Psoas muscle (tissue), 8 donors: ENCODE data around the gene ACVR1. TPM values are rescaled to one million over a fixed set of nuclear protein-coding genes. Genes with fewer than 3 reads are reported as not detected.

Experiments used
- ATAC-seq, 4 donors: fragments of 200-7000 bp; cut with Tn5 transposase; one replicate each; pipeline ENCODE4 v1.9.1; 2020; ENCODE audit warnings: moderate library complexity in 3 of 4, mild to moderate bottlenecking in 2 of 4
- DNase-seq, 2 donors: peaks; one replicate each; pipeline ENCODE4 v3.0.0-alpha.2; 2020
- H3K27ac ChIP-seq: fragments of 200-600 bp; one replicate; pipeline ENCODE4 v1.8.0; 2022
- H3K27me3 ChIP-seq, 3 donors: fragments of 200-600 bp in 1 of 3; one replicate each; pipeline versions ENCODE4 v1.6.1 to v1.8.0; 2013 to 2022; ENCODE audit warnings: low read length in 2 of 3, mild to moderate bottlenecking in 2 of 3, moderate library complexity in 1 of 3; ENCODE audit not compliant: insufficient read depth in 3 of 3
- H3K36me3 ChIP-seq, 2 donors: fragments of 200-600 bp in 1 of 2; one replicate each; pipeline versions ENCODE4 v1.6.1 to v1.8.0; 2013 to 2022; ENCODE audit warnings: low read depth in 1 of 2, mild to moderate bottlenecking in 1 of 2, moderate library complexity in 1 of 2; ENCODE audit not compliant: insufficient read depth in 1 of 2
- H3K4me1 ChIP-seq: fragments of 200-600 bp; one replicate; pipeline ENCODE4 v1.8.0; 2022
- H3K4me3 ChIP-seq: fragments of 200-600 bp; one replicate; pipeline ENCODE4 v1.8.0; 2022; ENCODE audit warnings: mild to moderate bottlenecking
- H3K9me3 ChIP-seq: fragments of 200-600 bp; one replicate; pipeline ENCODE4 v1.8.0; 2022
- WGBS, 3 donors: extraction: QIAGEN DNeasy Blood & Tissue Kit; methylation state at CpG; one replicate each; pipeline versions ENCODE4 v1.1.6 to v1.1.7; 2013; 5-methylcytosine and 5-hydroxymethylcytosine counted together
- intact Hi-C, 2 donors: fragments of 100-400 bp; cut with DNase I; formaldehyde crosslinking; loops; one replicate each; pipeline versions ENCODE4 v1.11.0 to v1.14.2; 2022
- polyA plus RNA-seq, 3 donors: library from polyadenylated mRNA; stranded (reverse); fragments of 200-250 nt; gene quantifications; one replicate each; pipeline ENCODE4 v1.2.3, GENCODE V29; 2013
- total RNA-seq, 4 donors: library from RNA; stranded (reverse); fragmentation: NEBNext Ultra II Directional in 2 of 4; extraction: Animal tissue kit (Norgen Biotek cat#: 25700) in 2 of 4; gene quantifications; one replicate each; pipeline versions ENCODE4 v1.2.1 to v1.2.4, GENCODE V29; 2021 to 2023
- TF ChIP-seq, protein P1 (sequence below): fragments of 200-600 bp; IDR thresholded peaks from one replicate; pipeline ENCODE4 v1.8.0; 2022; ENCODE audit warnings: antibody characterized with exemption
- donor health status: healthy with polysubstance abuse.
- donor health status: DM: no; HTN: no; CAD: no; lungs with moderate emphysema.
- donor health status: Bipolar disorder and iron deficiency.
- donor health status: healthy.
- donor health status: DM: yes; HTN: yes; CAD: no.
- donor health status: DM: no; HTN: no; CAD: no.
- donor health status: DM: no; HTN: no; CAD: no.
- donor health status: DM: yes; HTN: yes; CAD: no.

The ACVR1 gene
- total and polyA plus RNA-seq, 7 donors, result 9.5 to 28.0 (median 24.1) TPM

DNA sequence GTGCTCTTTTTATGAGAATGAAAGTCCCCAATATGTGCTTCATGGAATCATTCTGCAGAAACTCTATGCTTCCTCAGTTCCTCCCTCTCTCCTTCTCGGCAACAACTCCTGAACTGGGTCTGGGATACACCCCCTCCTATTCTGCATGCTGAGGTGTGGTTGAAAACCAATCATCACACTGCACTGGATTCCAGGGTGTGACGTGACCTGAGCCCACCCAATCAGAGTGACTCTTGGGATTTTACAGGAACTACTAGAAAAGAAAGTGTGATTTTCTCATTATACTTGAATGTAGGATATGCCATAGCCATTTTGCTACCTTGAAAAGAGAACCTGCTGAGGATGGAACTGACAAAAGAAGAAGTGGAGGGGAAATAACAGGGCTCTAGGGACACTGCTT is 36.3 kb downstream of the ACVR1 start:
- Histone ChIP-seq H3K27me3 (no peaks in the 10 kb centered on the region), H3K36me3 (no peaks in the 10 kb centered on the region), H3K4me3 (peak overlapping the region; percentile 15), H3K4me1 (peaks cover 80% of the 10 kb centered on the region), H3K9me3 (no peaks in the 10 kb centered on the region), H3K27ac (peak overlapping the region; percentile 94)
- no peak for DNase-seq
- TF ChIP-seq, protein P1, sequence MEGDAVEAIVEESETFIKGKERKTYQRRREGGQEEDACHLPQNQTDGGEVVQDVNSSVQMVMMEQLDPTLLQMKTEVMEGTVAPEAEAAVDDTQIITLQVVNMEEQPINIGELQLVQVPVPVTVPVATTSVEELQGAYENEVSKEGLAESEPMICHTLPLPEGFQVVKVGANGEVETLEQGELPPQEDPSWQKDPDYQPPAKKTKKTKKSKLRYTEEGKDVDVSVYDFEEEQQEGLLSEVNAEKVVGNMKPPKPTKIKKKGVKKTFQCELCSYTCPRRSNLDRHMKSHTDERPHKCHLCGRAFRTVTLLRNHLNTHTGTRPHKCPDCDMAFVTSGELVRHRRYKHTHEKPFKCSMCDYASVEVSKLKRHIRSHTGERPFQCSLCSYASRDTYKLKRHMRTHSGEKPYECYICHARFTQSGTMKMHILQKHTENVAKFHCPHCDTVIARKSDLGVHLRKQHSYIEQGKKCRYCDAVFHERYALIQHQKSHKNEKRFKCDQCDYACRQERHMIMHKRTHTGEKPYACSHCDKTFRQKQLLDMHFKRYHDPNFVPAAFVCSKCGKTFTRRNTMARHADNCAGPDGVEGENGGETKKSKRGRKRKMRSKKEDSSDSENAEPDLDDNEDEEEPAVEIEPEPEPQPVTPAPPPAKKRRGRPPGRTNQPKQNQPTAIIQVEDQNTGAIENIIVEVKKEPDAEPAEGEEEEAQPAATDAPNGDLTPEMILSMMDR, result no peak
- WGBS, 3 donors, result 50 to 74% (median 54%) methylated on average over 2 of the region's 2 CpGs
- no peak for ATAC-seq
- intact Hi-C loops, result loop anchor here (2.0 to 5.0 kb wide), 3 partner anchors 32 to 53 kb away; no protein-coding TSS in a partner anchor

DNA sequence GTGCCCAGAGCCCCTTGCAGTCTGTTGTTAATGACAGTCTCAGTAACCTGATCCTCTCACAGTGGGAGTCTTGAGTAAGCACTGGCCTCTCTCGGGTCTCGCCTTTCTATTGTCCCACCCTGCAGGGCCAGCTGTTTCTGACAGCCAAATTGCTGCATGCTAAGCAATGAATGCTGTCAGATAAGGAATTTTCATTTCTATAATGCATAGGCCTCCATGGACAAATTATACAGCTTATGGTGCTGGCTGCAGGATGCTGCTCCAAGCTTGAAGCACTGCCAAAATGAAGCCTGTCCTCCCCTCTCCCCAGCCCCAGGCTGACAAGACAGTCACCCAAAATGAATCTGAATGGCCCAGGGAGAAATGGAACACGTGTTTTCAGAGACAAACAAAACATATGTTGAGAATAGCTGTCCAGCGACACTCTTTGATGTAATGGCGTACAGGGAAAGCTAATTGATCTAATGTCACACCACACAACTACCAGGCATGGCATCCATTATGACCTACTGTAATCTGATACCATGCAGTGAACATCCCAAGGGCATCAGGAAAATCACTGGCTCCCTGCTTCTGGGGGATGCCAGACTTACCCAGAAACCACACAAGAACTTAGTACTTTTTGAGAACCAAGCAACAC is 36.8 kb downstream of the ACVR1 start:
- TF ChIP-seq, protein P1, result no peak
- Histone ChIP-seq H3K4me1 (peaks cover 77% of the 10 kb centered on the region), H3K36me3 (no peaks in the 10 kb centered on the region), H3K9me3 (no peaks in the 10 kb centered on the region), H3K4me3 (peak overlapping the region; percentile 61), H3K27ac (peak overlapping the region; percentile 94), H3K27me3 (no peaks in the 10 kb centered on the region)
- DNase-seq (peak; percentile 23 to 62), ATAC-seq (peak; percentile 43 to 68 (median 64))
- 27 to 44% (median 29%) methylated on average over 5 of the region's 5 CpGs for WGBS, 3 donors
- intact Hi-C loops, result loop anchor here (2.0 to 5.0 kb wide), 2 partner anchors 33 to 36 kb away; no protein-coding TSS in a partner anchor

DNA sequence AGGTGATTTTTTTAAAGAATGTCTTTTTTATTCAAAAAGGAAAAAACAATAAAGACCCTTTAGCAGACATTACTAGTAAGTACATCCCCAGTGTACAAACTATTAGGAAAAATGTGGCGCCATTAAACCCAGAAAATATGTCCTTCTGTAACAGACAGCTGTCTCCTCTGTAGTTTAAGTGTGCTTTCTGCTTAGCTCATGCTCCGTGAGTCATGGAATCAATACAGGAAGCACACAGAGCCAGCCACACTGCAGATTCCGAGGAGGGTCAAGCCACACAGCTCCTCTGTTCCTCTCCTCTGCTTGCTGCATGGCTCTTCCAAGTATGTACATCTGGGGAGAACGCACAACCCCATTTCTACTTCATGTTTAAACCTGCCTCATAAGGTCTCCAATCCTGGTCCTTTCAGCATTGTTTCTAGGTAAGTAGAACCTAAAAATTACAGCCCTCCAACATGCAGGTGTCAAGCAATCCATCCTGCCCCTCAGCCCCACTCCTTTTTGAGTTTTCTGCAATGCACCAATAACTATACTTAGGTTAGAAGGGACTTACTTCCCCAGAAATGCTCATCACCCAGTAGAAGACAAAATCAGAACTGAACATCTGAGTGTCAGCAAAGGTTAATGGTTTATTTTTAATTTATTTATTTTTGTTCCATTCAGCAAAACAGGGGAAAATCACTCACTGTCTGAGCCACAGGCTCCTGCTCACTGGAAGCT is 37.5 kb downstream of the ACVR1 start:
- Histone ChIP-seq H3K4me3 (peak overlapping the region; percentile 61), H3K4me1 (peaks cover 76% of the 10 kb centered on the region)
- peak; percentile 50 to 72 for DNase-seq

DNA sequence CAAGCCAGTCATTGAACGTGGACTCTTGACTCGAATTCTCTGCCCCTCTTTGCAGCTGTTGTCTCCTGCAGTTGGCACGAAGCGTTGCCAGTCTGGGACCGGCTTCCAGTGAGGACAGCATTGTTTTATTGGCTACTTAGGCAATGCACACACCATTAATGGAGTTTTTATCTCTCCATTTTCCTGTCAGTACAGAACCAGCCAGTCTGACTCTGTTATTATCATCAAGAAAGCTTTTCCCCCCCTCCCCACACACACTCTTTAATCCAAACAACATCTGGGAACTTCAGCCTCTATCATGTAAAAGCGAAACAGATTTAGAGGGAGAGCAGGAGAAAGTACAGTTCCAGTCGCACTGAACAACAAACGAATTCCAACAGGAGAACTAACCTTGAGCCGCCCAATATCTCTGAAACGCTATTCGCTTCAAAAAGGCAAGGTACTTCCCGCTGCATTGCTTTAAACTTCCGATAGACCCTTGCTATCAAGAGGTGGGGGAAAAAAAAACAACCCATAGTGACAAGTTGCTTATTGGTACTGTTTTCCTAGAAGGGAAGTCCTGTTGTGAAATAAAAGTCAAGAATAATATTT is 38.2 kb downstream of the ACVR1 start:
- no peaks in the 10 kb centered on the region for H3K36me3 ChIP-seq
- DNase-seq, result peak; percentile 62 to 81
- H3K9me3 ChIP-seq, result no peaks in the 10 kb centered on the region
- peak overlapping the region; percentile 94 for H3K27ac ChIP-seq
- H3K4me1 ChIP-seq, result peaks cover 74% of the 10 kb centered on the region
- no peaks in the 10 kb centered on the region for H3K27me3 ChIP-seq
- TF ChIP-seq, protein P1, result no peak
- WGBS, 3 donors, result 2 to 8% (median 5%) methylated on average over 13 of the region's 13 CpGs
- peak overlapping the region; percentile 61 for H3K4me3 ChIP-seq
- intact Hi-C loops, result loop anchor here (2.0 to 5.0 kb wide), 4 partner anchors 34 to 55 kb away; no protein-coding TSS in a partner anchor
- ATAC-seq, result peak; percentile 78 to 83 (median 81)

More for the DNA sequence above, 37.5 kb downstream of the ACVR1 start:
- H3K27me3 ChIP-seq, result no peaks in the 10 kb centered on the region
- H3K36me3 ChIP-seq, result no peaks in the 10 kb centered on the region
- TF ChIP-seq, protein P1, result no peak
- whole genome bisulfite sequencing, 3 donors, result 9 to 24% (median 12%) methylated on average over 4 of the region's 4 CpGs
- peak; percentile 88 to 92 (median 89) for ATAC-seq
- peak overlapping the region; percentile 94 for H3K27ac ChIP-seq
- H3K9me3 ChIP-seq, result no peaks in the 10 kb centered on the region
- intact Hi-C loops, result loop anchor here (2.0 to 5.0 kb wide), 2 partner anchors 34 to 36 kb away; no protein-coding TSS in a partner anchor
